HTERT RPE-1 (cell line): Measurements from ENCODE around the gene ADARB2.
"Not testable (repeated sequence)": the region's sequence is repeated elsewhere in the genome, so short reads cannot be mapped to it uniquely, and the experiment has no call there.

ENCODE experiments used
- in situ Hi-C: fragments of 300-500 bp; cut with MboI; formaldehyde crosslinking; loops from 4 replicates; pipeline ENCODE4 v1.14.3; 2020; ENCODE audit warnings: low sequenced_read_pairs

ADARB2 gene

GRCh38 chr10:1249142-1249920, 488.0 kb downstream of the ADARB2 start:
- in situ Hi-C loops = no loop called here

DNA sequence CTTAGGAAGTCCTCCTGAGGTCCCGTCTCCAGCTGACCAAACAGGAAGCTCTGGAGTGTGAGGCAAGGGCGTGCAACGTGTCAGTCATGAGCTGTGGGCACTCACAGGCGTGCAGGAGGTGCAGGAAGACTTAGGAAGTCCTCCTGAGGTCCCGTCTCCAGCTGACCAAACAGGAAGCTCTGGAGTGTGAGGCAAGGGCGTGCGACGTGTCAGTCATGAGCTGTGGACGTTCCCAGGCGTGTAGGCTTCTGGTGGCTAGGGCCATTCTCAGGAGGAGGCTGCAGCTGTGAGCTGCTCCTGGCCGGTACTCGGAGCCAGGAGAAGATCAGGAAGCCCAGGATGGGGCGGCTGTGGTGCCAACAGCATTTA, 489.1 kb downstream of the ADARB2 start:
- in situ Hi-C loops = not testable (repeated sequence)

GRCh38 chr10:1247598-1248261, 489.6 kb downstream of the ADARB2 start:
- in situ Hi-C loops = no loop called here

DNA sequence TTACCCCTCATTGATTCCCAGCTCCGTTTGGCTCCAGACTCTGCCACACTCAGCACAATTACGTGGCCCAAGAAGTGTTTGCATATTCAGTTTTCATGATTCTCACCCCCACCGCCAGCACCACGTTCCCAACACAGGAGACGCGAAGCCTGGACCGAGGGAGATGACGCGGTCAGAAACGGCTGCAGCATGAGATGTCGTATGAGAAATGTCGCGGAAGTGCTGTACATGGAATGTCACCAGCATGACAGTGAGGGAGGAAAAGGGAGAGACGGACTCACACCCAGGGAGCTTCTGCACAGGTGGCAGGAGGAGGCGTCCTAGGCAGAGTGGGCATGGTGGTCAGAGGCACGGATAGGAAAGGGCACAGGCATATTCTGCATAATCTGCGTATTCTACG, 492.8 kb downstream of the ADARB2 start:
- in situ Hi-C loops = no loop called here

DNA sequence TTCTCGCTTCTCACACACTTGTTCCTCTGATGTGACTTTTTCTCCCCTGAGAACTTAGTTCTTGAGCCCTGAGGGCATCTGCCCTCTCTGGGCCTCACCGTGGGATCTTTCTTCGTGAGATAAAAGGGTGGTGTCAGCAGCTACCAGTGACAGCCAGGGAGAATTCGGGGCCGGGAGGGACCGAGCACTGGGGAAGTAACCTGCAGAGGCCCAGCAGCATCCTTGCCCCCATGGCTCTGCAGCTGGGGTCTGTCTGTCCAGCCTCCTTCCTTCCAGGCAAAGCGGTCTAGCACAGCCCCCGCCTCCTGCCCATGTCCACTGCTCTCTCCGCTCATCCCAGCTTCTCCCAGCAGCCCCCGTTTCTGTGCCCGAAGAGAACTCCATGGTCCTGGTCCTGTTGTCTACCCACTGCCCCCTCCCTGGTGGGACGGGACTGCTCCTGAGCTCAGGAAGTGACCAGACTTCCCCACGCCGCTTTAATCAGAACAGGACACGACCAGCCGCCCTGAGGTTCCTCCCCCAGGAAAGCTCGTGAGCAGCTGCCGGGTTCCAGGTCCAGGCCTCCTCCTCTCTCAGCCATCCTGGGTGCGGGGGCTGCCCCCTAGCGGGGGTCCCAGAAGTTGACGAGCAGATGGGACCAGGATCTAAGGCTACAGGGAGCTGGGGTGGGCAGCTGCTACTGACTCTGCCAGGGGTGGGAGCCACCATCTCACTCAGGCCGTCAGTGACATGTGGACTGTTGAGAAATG, 493.7 kb downstream of the ADARB2 start:
- in situ Hi-C loops = no loop called here

DNA sequence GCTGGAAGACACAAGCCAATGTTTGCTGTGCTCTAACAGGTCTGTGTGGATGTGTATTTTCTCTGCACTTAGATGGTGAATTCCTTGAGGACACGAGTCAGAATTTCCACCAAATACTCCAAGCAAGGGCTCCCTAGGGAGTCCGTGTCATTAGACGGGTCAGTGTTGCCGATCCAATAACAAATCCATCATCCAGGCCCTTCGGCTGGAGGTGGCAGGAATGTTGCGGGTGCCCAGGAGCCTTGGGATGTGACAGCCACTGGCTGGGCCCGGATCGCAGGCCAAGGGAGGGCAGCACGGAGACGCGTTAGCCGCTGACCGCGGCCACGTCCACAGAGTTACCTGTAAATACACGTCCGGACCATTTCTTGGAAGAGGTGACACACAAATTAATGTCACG, 494.4 kb downstream of the ADARB2 start:
- in situ Hi-C loops = no loop called here

DNA sequence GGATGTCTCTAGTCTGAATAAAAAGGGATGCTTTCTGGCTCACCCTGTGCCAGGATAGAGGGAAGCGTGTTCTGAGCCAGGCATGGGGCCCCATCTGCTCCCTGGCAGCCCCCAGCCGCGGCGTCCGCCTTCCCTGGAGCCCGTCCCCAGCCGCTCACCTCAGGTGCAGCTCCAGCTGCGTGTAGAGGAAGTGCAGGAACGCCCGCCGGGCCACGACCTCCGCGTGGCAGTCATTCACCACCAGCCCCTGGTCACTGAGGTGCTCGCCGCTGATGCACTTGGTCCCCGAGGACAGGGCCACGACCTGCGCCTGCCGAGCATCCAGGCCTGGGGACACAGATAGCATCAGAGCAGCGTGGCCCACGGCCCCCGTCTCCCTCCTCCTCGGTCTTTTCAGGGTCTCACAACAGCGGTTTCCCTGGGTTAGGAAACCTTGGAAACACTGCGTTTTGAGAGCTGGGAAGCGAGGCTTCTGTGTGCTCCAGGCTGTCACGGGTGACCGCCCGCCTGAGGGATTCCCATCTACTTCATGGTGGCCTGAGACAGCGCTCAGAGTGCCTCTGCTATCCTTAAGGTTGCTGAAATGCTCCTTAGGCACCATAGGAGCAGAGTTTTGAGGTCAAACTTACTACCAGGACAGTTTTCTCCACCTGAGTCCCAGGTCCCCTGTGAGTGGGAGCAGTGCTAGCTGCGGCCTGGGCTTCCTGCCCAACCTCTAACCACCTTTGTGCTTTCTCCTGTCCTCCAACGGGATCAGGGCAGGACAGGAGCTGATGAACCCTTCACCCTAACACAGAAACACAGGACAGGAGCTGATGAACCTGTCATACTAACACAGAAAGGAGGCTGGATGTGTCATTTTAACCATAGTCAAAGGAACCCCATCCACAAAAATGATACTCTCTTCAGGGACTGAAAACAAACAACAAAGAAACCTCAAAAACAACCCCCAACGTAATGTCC, 495.1 kb downstream of the ADARB2 start:
- in situ Hi-C loops = no loop called here

DNA sequence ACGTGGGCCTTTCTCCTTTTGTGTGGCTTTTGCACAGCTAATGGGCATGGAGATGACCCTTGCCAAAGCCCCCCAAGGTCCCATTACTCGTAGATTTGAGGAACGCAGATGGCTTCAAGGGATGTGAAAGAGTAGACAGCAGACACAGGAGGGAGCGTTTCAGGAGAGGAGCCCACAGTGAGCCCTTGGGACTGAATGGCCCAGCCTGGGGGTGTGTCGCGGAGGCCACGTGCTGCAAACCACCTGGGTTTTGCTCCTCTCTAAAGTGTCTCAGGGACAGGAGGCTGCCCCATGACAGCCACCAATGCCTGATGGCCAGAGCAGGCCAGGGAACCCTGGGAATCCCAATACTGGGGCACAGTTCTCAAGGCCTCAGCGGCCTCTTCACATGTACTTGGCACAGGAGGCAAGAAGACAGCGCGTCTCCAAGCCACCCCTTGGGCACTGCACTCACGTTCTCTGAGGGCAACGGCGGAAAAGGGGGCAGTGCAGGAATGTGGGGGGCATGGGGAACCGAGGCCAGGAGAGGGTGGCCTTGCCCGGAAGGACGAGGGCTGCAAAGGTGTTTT, 495.9 kb downstream of the ADARB2 start:
- in situ Hi-C loops = no loop called here

DNA sequence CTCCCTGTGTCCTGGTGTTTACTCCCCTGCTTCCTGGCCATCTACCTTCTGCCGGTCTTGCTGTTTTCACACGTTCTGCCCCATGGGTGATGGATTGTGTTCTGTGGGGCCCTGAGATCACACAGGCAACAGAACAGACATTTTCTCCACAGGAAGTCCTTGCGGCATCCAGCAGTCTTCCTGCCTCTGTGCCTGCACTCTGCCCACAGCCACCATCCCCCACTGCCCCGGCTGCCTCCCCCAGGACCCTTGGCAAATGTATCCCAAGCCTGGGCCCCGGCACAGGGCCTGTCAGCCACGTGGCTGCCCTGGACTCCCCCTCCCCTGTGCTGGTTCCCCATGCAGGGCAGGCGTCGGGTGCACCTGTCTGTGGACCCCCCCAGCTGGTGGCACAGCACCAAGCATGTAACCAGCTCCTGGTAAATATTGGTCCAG, 497.0 kb downstream of the ADARB2 start:
- in situ Hi-C loops = no loop called here

DNA sequence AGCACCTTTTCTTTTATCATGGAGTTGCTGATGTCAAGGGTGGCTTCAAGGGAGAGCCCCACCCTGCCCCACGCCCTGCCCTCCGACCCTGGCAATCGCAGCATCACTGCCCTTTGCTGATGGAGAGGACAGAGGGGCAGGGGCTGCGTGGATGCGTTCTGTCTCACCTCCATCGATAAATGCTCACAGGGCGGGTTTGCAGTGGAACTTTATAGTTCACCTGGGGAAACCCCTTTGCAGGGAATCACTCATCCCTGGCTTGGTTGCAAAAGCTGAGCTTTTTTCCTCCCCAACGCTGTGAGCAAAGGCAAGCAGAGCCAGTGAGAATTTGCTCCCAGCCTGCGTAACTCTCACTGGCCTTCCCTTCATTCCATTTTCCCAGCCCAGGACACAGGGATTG, 504.3 kb downstream of the ADARB2 start:
- in situ Hi-C loops = no loop called here

GRCh38 chr10:1232164-1232911, 505.0 kb downstream of the ADARB2 start:
- in situ Hi-C loops = no loop called here

GRCh38 chr10:1230592-1231275, 506.6 kb downstream of the ADARB2 start:
- in situ Hi-C loops = no loop called here

DNA sequence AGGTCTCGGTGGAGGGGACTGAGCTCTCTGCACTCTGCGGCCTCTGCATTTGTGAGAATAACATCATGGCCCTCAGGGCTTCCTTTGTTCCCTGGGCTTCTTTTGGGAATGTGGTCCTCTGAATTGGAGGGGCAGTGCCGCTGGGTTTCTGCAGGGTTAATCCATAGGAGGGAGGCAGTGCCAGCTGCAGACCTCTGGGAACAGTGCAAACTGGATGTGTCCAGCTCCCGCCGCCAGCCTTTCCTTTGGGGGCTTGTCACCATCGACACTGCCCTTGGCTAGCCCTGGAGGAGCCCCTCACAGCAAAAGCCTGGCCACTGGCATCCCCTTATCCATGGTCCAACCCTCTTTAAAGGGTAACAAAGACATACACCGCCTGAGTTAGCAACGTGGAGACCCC, 507.2 kb downstream of the ADARB2 start:
- in situ Hi-C loops = no loop called here

- in situ Hi-C loops = no loop called here
Observed at GRCh38 chr10:1229574-1229973, 507.8 kb downstream of the ADARB2 start.

- in situ Hi-C loops = no loop called here
Observed at GRCh38 chr10:1229116-1229515, 508.2 kb downstream of the ADARB2 start.

DNA sequence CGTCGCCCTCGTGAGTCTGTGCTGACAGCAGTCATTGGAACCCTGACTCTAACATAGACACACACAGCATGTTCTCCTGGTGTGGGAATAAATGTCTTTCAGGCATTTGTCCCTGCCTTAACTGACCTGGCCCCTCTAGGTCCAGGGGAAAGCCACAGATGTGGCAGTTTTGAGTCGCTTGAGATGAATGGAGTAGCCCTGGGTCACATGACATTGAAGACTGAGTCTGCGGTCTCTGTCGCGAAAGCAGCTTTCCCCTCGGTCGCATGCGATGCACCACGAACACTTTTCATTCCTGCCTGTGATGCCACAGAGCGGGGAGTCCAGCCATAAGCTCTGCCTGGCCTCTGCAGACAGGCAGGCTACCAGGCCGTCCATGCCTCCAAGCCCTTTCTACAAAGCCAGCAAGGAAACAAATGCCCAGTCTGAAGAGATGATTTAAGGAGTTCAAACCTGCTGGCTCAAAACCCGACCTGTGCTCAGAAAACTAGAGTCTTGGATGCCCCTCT, 508.8 kb downstream of the ADARB2 start:
- in situ Hi-C loops = no loop called here

DNA sequence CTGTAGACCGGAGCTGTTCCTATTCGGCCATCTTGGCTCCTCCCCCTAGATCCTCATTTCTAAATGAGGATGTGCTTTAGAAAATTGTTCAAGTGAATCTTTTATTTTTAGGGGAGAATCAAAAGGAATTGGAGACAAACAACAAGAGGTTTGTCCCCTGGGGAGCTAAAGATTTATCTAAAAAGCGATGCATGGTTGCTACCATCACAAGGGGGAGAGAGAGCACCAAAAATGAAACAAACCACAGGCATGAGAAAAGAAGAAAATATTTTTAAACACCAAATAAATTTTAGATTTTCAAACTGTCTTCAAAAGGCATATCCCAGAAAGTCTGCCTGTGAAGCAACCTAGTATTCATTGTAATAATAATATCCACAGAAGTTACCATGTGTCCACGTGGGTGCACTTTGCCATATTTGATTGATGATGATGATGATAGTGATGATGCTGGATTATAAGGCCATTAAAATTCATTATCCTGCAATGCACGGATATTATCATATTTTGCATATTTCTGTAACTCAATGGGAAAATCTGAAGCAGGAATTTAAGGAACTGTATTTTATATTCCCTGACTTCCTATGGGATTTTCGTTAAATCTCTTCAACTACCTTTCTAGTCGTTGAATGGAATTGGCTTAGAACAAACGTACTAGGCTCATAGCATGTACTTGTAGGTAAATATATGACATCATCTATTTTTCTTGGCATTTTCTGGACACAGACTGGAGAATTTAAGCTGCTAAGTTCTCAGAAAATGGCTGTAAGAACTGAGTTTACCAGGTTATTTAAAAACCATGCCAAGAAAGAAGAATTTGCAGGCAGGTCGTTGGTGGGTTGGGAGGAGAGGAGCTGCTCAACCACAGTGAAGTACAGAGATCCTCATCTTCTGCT, 509.6 kb downstream of the ADARB2 start:
- in situ Hi-C loops = no loop called here

DNA sequence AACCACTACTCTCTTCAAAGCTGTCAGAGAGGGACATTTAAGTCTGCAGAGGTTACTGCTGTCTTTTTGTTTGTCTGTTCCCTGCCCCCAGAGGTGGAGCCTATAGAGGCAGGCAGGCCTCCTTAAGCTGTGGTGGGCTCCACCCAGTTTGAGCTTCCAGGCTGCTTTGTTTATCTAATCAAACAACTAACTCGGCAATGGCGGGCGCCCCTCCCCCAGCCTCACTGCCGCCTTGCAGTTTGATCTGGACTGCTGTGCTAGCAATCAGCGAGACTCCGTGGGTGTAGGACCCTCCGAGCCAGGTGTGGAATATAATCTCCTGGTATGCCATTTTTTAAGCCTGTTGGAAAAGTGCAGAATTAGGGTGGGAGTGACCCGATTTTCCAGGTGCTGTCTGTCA, 510.4 kb downstream of the ADARB2 start:
- in situ Hi-C loops = not testable (repeated sequence)
